ENCODE results near the gene REV3L. TPM values are rescaled to one million over a fixed set of nuclear protein-coding genes. Genes with fewer than 3 reads are reported as not detected.

REV3L gene
- total and polyA plus RNA-seq, 2 of the 8 experiments (the other 6 are each of a cell fraction or from before 2014, with no cell fraction given) = 2.1 to 6.6 TPM

DNA sequence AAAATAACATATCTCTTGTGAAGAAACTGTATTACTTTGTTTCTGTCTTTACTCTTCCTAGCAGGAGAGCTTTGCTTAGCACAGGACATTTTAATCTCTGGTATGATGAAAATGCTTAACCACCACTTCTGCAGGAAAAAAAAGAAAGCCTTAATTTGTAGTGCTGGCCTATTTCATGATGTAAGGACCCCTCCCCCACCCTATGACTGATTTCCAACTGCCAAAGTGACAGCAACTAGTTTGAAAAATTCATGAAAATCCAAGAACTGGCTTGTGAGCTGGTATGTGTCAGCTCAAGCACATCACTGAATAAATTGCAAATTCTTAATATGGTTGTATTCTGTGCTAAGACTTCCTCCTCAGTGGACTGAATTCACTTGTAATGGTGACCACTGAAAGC, 125.3 kb downstream of the REV3L start:
- Histone ChIP-seq H3K27ac (ENCODE audit: low read depth, low read length) (no peak overlapping the region), H3K36me3 (ENCODE audit: control insufficient read depth in 2 of 4, insufficient read depth in 4 of 4, low read length in 3 of 4) (no peaks in the 10 kb centered on the region), H2AK5ac (ENCODE audit: low read depth, low read length) (no peak overlapping the region), H3K4me2 (ENCODE audit: insufficient read depth in 1 of 2, low read depth in 2 of 2, low read length in 2 of 2) (no peak overlapping the region), H2BK120ac (replicated peaks; ENCODE audit: low read depth, low read length) (no peak overlapping the region), H3K23ac (ENCODE audit: insufficient read length) (no peak overlapping the region), H4K91ac (replicated peaks; ENCODE audit: insufficient read length, low read length) (no peak overlapping the region), H4K8ac (ENCODE audit: extremely low read depth, insufficient read depth, low read length) (no peak overlapping the region), H3K56ac (replicated peaks; ENCODE audit: insufficient read length, low read depth, low read length) (no peak overlapping the region), H3K14ac (ENCODE audit: insufficient read length) (no peak overlapping the region), H3K79me1 (ENCODE audit: low read depth, low read length) (no peaks in the 10 kb centered on the region), H4K5ac (ENCODE audit: insufficient read length, low read depth, low read length) (no peak overlapping the region), H2AFZ (ENCODE audit: low read length) (no peak overlapping the region), H3K23me2 (ENCODE audit: low read depth, low read length) (no peaks in the 10 kb centered on the region), H3K4me1 (replicated peaks in 1 of 4; ENCODE audit: control insufficient read depth in 3 of 4, insufficient read depth in 4 of 4, low read length in 3 of 4) (no peaks in the 10 kb centered on the region), H2BK5ac (ENCODE audit: low read depth, low read length) (no peak overlapping the region), H3K9me3 (ENCODE audit: insufficient read depth in 2 of 2, low read depth in 1 of 2, low read length in 1 of 2) (no peaks in the 10 kb centered on the region), H2BK12ac (ENCODE audit: low read depth, low read length) (no peak overlapping the region), H3K4me3 (ENCODE audit: extremely low read depth in 1 of 4, insufficient read depth in 2 of 4, low read depth in 3 of 4, low read length in 4 of 4) (no peak overlapping the region), H4K20me1 (replicated peaks in 1 of 2; ENCODE audit: control insufficient read depth in 1 of 2, insufficient read depth in 2 of 2, low read length in 2 of 2) (no peaks in the 10 kb centered on the region), H2BK15ac (ENCODE audit: low read length) (no peak overlapping the region), H3K27me3 (replicated peaks in 1 of 4; ENCODE audit: control insufficient read depth in 3 of 4, extremely low read depth in 1 of 4, insufficient read depth in 3 of 4, low read length in 3 of 4) (peaks cover 0 to 2% (median 0%) of the 10 kb centered on the region in 4 experiments; a peak in 1 of 7 replicates), H3K18ac (ENCODE audit: extremely low read depth, low read length) (no peak overlapping the region), H3K79me2 (ENCODE audit: control insufficient read depth in 1 of 2, insufficient read depth in 2 of 2, low read length in 2 of 2) (no peaks in the 10 kb centered on the region), H2BK20ac (ENCODE audit: low read length) (no peak overlapping the region), H3K9ac (replicated peaks in 1 of 4; ENCODE audit: extremely low read depth in 1 of 4, low read depth in 3 of 4, low read length in 3 of 4) (no peak overlapping the region), H3K4ac (replicated peaks; ENCODE audit: insufficient read length, low read depth, low read length) (no peak overlapping the region)
- DNase-seq (ENCODE audit: low read depth in 1 of 2, low spot score in 2 of 2) (no peak), FAIRE-seq (no peak)
- ChIA-PET POLR2A (ENCODE audit: partially characterized antibody) (no interaction called here), CTCF (ENCODE audit: partially characterized antibody) (no interaction called here)
- TF ChIP-seq FOSL1 (IDR thresholded peaks at IDR 0.05; ENCODE audit: insufficient read depth, low read depth, low read length) (no peak), GABPA (IDR thresholded peaks at IDR 0.05; ENCODE audit: borderline replicate concordance, insufficient read depth, low read length) (no peak), POLR2AphosphoS5 (IDR thresholded peaks at IDR 0.05; ENCODE audit: low read depth, low read length) (no peak), SUZ12 (IDR thresholded peaks at IDR 0.05; ENCODE audit: low read length) (no peak), EGR1 (IDR thresholded peaks at IDR 0.05; ENCODE audit: borderline replicate concordance, low read depth, low read length) (no peak), TAF7 (optimal IDR thresholded peaks at IDR 0.05; ENCODE audit: borderline replicate concordance, low read depth, low read length) (no peak), YY1 (IDR thresholded peaks at IDR 0.05; ENCODE audit: low read depth, low read length) (no peak), KDM1A (IDR thresholded peaks at IDR 0.05; ENCODE audit: borderline replicate concordance, low read length) (no peak), NANOG (IDR thresholded peaks at IDR 0.05; ENCODE audit: insufficient read depth, low read depth, low read length, poor library complexity, severe bottlenecking) (no peak), SIRT6 (IDR thresholded peaks at IDR 0.05; ENCODE audit: low read length) (no peak), SP1 (IDR thresholded peaks at IDR 0.05; ENCODE audit: low read depth, low read length) (no peak), TAF1 (IDR thresholded peaks at IDR 0.05; ENCODE audit: low read depth, low read length) (no peak), ATF2 (IDR thresholded peaks at IDR 0.05; ENCODE audit: low read length) (no peak), ATF3 (IDR thresholded peaks at IDR 0.05; ENCODE audit: insufficient read depth, low read depth, low read length) (no peak)

All from H1 (cell line).